ENCODE results near the gene GALNTL6.

DNA sequence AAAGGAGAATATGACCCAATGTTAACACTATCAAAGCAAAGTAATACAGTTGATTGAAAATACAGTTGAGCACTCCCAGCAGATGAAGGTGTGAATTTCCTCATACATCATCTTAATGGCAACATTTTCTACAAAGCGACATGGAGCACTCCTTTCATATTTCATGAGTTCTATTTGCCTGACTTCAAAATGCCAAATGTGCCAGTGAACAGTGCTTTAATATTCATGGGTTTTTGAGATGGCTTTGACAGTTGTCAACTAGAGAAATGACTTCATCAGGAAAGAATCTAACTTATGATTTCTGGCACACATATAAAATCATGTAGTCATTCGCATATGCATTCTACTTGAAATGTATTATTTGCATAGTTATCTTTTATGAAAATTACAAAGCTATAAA lies 222.4 kb downstream of the GALNTL6 start:
- TF ChIP-seq POLR2A (IDR thresholded peaks at IDR 0.05): no peak
- TF ChIP-seq, protein P1, sequence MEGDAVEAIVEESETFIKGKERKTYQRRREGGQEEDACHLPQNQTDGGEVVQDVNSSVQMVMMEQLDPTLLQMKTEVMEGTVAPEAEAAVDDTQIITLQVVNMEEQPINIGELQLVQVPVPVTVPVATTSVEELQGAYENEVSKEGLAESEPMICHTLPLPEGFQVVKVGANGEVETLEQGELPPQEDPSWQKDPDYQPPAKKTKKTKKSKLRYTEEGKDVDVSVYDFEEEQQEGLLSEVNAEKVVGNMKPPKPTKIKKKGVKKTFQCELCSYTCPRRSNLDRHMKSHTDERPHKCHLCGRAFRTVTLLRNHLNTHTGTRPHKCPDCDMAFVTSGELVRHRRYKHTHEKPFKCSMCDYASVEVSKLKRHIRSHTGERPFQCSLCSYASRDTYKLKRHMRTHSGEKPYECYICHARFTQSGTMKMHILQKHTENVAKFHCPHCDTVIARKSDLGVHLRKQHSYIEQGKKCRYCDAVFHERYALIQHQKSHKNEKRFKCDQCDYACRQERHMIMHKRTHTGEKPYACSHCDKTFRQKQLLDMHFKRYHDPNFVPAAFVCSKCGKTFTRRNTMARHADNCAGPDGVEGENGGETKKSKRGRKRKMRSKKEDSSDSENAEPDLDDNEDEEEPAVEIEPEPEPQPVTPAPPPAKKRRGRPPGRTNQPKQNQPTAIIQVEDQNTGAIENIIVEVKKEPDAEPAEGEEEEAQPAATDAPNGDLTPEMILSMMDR (IDR thresholded peaks at IDR 0.05): no peak

Measured in testis (tissue), 2 donors.